Measurements from ENCODE around the gene LIPG. TPM values are rescaled to one million over a fixed set of nuclear protein-coding genes. Genes with fewer than 3 reads are reported as not detected.

The LIPG gene
- total RNA-seq, 4 donors from 2014 or later: 8.0 TPM; not detected in 3

- TF ChIP-seq CTCF (IDR thresholded peaks at IDR 0.05) (no peak), POLR2A (IDR thresholded peaks at IDR 0.05) (no peak)
- intact Hi-C loops (cut with DNase I; ENCODE audit: low total_unique reads): no loop called here
- Histone ChIP-seq H3K27me3 (no peaks in the 10 kb centered on the region), H3K4me1 (no peaks in the 10 kb centered on the region), H3K27ac (no peak overlapping the region), H3K36me3 (no peaks in the 10 kb centered on the region), H3K9me3 (no peaks in the 10 kb centered on the region), H3K4me3 (no peak overlapping the region)
- DNase-seq: no peak
These were observed 85.0 kb downstream of the LIPG start for GRCh38 chr18:49646873-49647272.

- no peaks in the 10 kb centered on the region for H3K36me3 ChIP-seq
- intact Hi-C loops (cut with DNase I; ENCODE audit: low total_unique reads): no loop called here
- no peak overlapping the region for H3K4me3 ChIP-seq
- H3K27ac ChIP-seq: no peak overlapping the region
- H3K27me3 ChIP-seq: no peaks in the 10 kb centered on the region
- no peaks in the 10 kb centered on the region for H3K9me3 ChIP-seq
- DNase-seq: no peak
- TF ChIP-seq CTCF (IDR thresholded peaks at IDR 0.05): no peak
- no peak for TF ChIP-seq POLR2A (IDR thresholded peaks at IDR 0.05)
- H3K4me1 ChIP-seq: no peaks in the 10 kb centered on the region
These were observed 85.8 kb downstream of the LIPG start for GRCh38 chr18:49647496-49648168.

GRCh38 chr18:49648326-49648725 lies 86.5 kb downstream of the LIPG start:
- intact Hi-C loops (cut with DNase I; ENCODE audit: low total_unique reads): no loop called here
- TF ChIP-seq CTCF (IDR thresholded peaks at IDR 0.05): no peak
- TF ChIP-seq POLR2A (IDR thresholded peaks at IDR 0.05): no peak
- no peaks in the 10 kb centered on the region for H3K36me3 ChIP-seq
- DNase-seq: no peak
- no peak overlapping the region for H3K4me3 ChIP-seq
- H3K27me3 ChIP-seq: no peaks in the 10 kb centered on the region
- no peaks in the 10 kb centered on the region for H3K9me3 ChIP-seq
- no peaks in the 10 kb centered on the region for H3K4me1 ChIP-seq
- H3K27ac ChIP-seq: no peak overlapping the region

Other genes starting within 250 kb of the LIPG start
- gene DYM, start 101.4 kb upstream of the LIPG start, total RNA-seq: 100 to 1,000 TPM in 3 of 4 donors, 10 to 100 TPM in 1; 52.3 to 182 (median 127) TPM
- gene C18orf32, start 74.8 kb upstream of the LIPG start, total RNA-seq: 10 to 100 TPM; 20.7 to 42.6 (median 31.9) TPM
- gene RPL17, start 69.6 kb upstream of the LIPG start, total RNA-seq: 1,000 to 10,000 TPM; 1,523 to 4,253 (median 3,121) TPM